Measurements from ENCODE around the gene PRRG2.

PRRG2 gene

GRCh38 chr19:49635530-49636232 lies 54.6 kb downstream of the PRRG2 start:
- TF ChIP-seq CTCF (IDR thresholded peaks at IDR 0.05; ENCODE audit: low read depth, low read length, missing control alignments) = no peak
- DNase-seq (ENCODE audit: low read depth) = no peak
- no peak overlapping the region for H3K4me3 ChIP-seq (ENCODE audit: low read depth, low read length)

GRCh38 chr19:49636233-49636932 lies 55.3 kb downstream of the PRRG2 start:
- DNase-seq (ENCODE audit: low read depth) = no peak
- no peak overlapping the region for H3K4me3 ChIP-seq (ENCODE audit: low read depth, low read length)
- TF ChIP-seq CTCF (IDR thresholded peaks at IDR 0.05; ENCODE audit: low read depth, low read length, missing control alignments) = no peak

DNA sequence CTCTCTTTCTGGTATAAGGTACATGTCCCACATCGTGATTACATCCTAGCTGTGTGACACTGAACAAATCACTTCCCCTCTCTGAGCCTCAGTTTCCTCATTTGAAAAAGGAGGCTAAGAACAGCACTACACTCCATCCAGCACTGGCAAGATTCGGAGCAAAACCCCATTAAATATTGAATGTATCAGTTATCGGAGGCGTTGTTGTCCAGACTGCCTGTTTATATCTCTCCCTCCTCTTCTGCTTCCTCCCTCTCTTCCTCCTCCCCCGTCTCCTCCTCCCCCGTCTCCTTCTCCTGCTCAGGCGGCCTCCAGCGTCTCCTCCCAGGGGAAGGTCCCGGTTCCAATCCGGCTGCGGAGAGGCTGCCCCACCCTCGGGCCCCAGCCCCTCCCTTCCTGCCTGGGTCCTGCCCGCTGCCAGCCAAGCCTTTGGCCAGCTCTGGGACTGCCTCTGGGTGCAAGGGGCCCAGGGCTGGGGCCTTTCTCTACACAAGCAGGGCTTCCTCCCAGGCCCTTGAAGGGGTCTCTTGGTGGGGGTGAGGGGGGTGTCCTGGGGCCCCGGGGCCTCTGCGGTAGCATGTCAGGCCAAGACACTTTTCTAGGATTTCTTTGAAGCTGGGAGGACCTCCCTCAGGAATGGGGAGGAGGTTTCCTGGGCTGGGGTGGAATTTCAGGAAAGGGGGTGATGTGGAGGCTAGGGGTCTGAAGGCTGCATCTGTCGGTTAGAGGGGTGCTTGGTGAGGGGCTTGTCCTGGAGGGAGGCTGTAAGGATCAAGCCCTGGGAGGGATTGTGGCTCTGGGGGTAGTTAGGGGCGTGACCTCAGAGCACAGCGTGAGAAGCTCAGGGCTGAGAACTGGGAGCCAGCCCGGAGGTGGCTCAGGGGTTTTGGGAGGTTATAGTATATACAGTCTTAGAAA lies 57.0 kb downstream of the PRRG2 start:
- no peak for TF ChIP-seq CTCF (IDR thresholded peaks at IDR 0.05; ENCODE audit: low read depth, low read length, missing control alignments)
- no peak overlapping the region for H3K4me3 ChIP-seq (ENCODE audit: low read depth, low read length)
- DNase-seq (ENCODE audit: low read depth) = no peak

GRCh38 chr19:49639401-49640112 lies 58.4 kb downstream of the PRRG2 start:
- no peak for TF ChIP-seq CTCF (IDR thresholded peaks at IDR 0.05; ENCODE audit: low read depth, low read length, missing control alignments)
- no peak for DNase-seq (ENCODE audit: low read depth)
- H3K4me3 ChIP-seq (ENCODE audit: low read depth, low read length) = peak overlapping the region; percentile 53

DNA sequence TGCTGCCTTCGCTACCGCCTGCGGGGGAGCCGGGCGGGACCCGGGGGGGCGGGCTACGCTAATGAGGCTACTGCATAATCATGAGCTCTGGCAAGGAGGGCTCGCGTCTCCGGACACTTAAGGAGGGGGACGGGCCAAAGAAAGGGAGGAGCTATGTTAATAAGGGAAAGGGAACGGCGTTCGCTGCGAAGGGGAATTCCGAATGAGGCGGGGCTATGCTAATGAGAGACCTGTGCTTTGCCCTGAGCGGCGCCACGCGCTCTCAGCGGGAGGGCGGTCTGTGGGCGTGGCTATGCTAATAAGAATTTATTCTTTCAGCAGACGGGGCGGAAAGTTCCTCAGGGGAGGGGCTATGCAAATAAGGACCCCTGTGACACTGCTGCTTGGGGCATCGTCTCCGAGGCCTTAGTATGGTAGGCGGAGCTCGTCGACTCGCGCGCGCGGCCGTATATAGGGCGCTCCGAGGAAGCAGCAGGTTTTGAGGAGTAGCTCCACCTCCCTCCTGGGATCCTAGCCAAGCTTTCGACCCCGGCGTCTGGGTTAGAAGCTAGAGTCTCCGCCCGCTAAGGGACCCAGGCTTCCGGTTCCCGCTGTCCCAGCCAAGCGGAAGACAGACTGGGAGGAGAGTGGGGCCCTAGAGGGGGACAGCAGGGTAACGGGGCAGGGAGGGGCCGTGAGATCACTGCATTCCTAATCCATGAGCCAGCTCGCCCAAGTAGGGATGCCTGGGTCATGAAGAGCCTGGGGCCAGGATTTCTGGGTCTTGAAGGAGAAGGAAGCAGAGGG lies 59.2 kb downstream of the PRRG2 start, which contains the start of gene RRAS:
RRAS (minus strand) TSS at position 31 of the 786 bp plus-strand sequence. CDS start 45 bp downstream, outside the sequence.
- H3K4me3 ChIP-seq (ENCODE audit: low read depth, low read length) = peak within 1 kb of the TSS; percentile 63
- TF ChIP-seq CTCF (IDR thresholded peaks at IDR 0.05; ENCODE audit: low read depth, low read length, missing control alignments) = no peak
- peak; percentile 99 for DNase-seq (ENCODE audit: low read depth)
